Measurements from ENCODE around the gene HDAC4. TPM values are rescaled to one million over a fixed set of nuclear protein-coding genes. Genes with fewer than 3 reads are reported as not detected.

HDAC4 gene
- total RNA-seq, 6 donors from 2014 or later: 16.1 to 108 (median 45.0) TPM

- DNase-seq (peak in 1 of 2 donors; percentile 52), ATAC-seq (ENCODE audit: low FRiP score in 2 of 2) (peak; percentile 42 to 73)
- Histone ChIP-seq H3K9me3 (no peaks in the 10 kb centered on the region), H3K4me3 (no peak overlapping the region), H3K36me3 (peaks cover 0 to 6% (median 0%) of the 10 kb centered on the region in 4 donors), H3K4me1 (peaks cover 0 to 6% (median 0%) of the 10 kb centered on the region in 4 donors), H3K27me3 (no peaks in the 10 kb centered on the region), H3K27ac (no peak overlapping the region)
- 75 to 84% methylated on average over 20 of the region's 20 CpGs for WGBS, 2 donors
- TF ChIP-seq POLR2A (IDR thresholded peaks at IDR 0.05) (peak in 1 of 4 donors; percentile 13), EP300 (IDR thresholded peaks at IDR 0.05) (peak in 1 of 4 donors; percentile 18), CTCF (IDR thresholded peaks at IDR 0.05) (no peak), POLR2AphosphoS5 (IDR thresholded peaks at IDR 0.05) (peak in 1 of 2 donors; percentile 49)
Measured at GRCh38 chr2:239369631-239370161, 31.1 kb downstream of the HDAC4 start.

GRCh38 chr2:239368906-239369552 lies 31.8 kb downstream of the HDAC4 start:
- ATAC-seq (ENCODE audit: low FRiP score in 2 of 2): no peak
- no peak for TF ChIP-seq CTCF (IDR thresholded peaks at IDR 0.05)
- TF ChIP-seq POLR2AphosphoS5 (IDR thresholded peaks at IDR 0.05): no peak
- no peak for TF ChIP-seq EP300 (IDR thresholded peaks at IDR 0.05)
- TF ChIP-seq POLR2A (IDR thresholded peaks at IDR 0.05): no peak
- 72 to 76% methylated on average over 15 to 19 of the region's 20 CpGs for WGBS, 2 donors
- Histone ChIP-seq H3K4me1 (peaks cover 0 to 6% (median 0%) of the 10 kb centered on the region in 4 donors), H3K9me3 (no peaks in the 10 kb centered on the region), H3K27ac (no peak overlapping the region), H3K27me3 (no peaks in the 10 kb centered on the region), H3K4me3 (no peak overlapping the region), H3K36me3 (peaks cover 0 to 6% (median 0%) of the 10 kb centered on the region in 4 donors)
- no peak for DNase-seq

- no peaks in the 10 kb centered on the region for H3K27me3 ChIP-seq
- H3K36me3 ChIP-seq: peaks cover 0 to 6% (median 0%) of the 10 kb centered on the region in 4 donors
- no peak for ATAC-seq (ENCODE audit: low FRiP score in 2 of 2)
- TF ChIP-seq EP300 (IDR thresholded peaks at IDR 0.05) (no peak), POLR2AphosphoS5 (IDR thresholded peaks at IDR 0.05) (no peak), POLR2A (IDR thresholded peaks at IDR 0.05) (no peak), CTCF (IDR thresholded peaks at IDR 0.05) (no peak)
- WGBS, 2 donors: 73 to 91% methylated on average over 8 to 9 of the region's 9 CpGs
- no peak overlapping the region for H3K4me3 ChIP-seq
- peaks cover 0 to 6% (median 0%) of the 10 kb centered on the region in 4 donors for H3K4me1 ChIP-seq
- no peaks in the 10 kb centered on the region for H3K9me3 ChIP-seq
- DNase-seq: no peak
- no peak overlapping the region for H3K27ac ChIP-seq
Measured at GRCh38 chr2:239368321-239368720, 32.5 kb downstream of the HDAC4 start.

- ATAC-seq (ENCODE audit: low FRiP score in 2 of 2) (no peak), DNase-seq (no peak)
- Histone ChIP-seq H3K9me3 (no peaks in the 10 kb centered on the region), H3K27ac (no peak overlapping the region), H3K36me3 (peaks cover 0 to 6% (median 0%) of the 10 kb centered on the region in 4 donors), H3K4me1 (peaks cover 0 to 6% (median 0%) of the 10 kb centered on the region in 4 donors), H3K27me3 (no peaks in the 10 kb centered on the region), H3K4me3 (no peak overlapping the region)
- 96 to 97% methylated on average over 12 of the region's 12 CpGs for WGBS, 2 donors
- TF ChIP-seq POLR2AphosphoS5 (IDR thresholded peaks at IDR 0.05): no peak
- TF ChIP-seq EP300 (IDR thresholded peaks at IDR 0.05): no peak
- TF ChIP-seq CTCF (IDR thresholded peaks at IDR 0.05): no peak
- TF ChIP-seq POLR2A (IDR thresholded peaks at IDR 0.05): no peak
Measured at GRCh38 chr2:239366740-239367139, 34.1 kb downstream of the HDAC4 start.
